ENCODE data around the gene SLC24A3. TPM values are rescaled to one million over a fixed set of nuclear protein-coding genes. Genes with fewer than 3 reads are reported as not detected.

Gene SLC24A3
- total RNA-seq, 3 donors from 2014 or later = 4.9 to 12.3 (median 5.9) TPM

- intact Hi-C loops (cut with DNase I; ENCODE audit: low total_unique reads) = no loop called here
- no peak for TF ChIP-seq POLR2AphosphoS5 (IDR thresholded peaks at IDR 0.05)
- TF ChIP-seq CTCF (IDR thresholded peaks at IDR 0.05) = no peak
- no peak for TF ChIP-seq POLR2A (IDR thresholded peaks at IDR 0.05)
- H3K36me3 ChIP-seq = no peaks in the 10 kb centered on the region
Observed at GRCh38 chr20:19506021-19506420, 293.6 kb downstream of the SLC24A3 start.

DNA sequence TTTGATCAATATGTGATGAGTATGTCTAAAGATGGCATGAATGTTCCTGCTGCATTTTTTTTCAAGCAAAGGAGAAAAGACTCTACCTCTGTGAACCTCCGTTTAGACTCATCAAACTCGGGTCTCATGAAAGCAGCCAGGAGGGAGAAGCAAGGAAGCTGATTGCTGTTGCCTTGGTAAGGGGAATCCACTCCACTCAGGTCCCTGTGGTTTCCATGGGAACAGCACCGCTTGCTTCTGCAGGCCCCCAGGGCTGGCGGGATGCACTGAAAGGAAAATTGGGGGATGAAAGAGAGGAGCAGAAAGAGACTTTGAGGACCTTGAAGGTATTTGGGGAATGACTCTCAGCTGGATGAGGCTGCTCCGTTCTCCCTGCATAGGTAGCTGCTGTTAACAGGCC lies 296.0 kb downstream of the SLC24A3 start:
- intact Hi-C loops (cut with DNase I; ENCODE audit: low total_unique reads) = no loop called here
- H3K4me1 ChIP-seq = no peaks in the 10 kb centered on the region
- H3K27me3 ChIP-seq = no peaks in the 10 kb centered on the region
- no peaks in the 10 kb centered on the region for H3K9me3 ChIP-seq
- H3K36me3 ChIP-seq = no peaks in the 10 kb centered on the region
- H3K4me3 ChIP-seq = no peak overlapping the region
- no peak for DNase-seq (ENCODE audit: low spot score in 2 of 2)
- no peak overlapping the region for H3K27ac ChIP-seq
- TF ChIP-seq POLR2A (IDR thresholded peaks at IDR 0.05) (no peak), POLR2AphosphoS5 (IDR thresholded peaks at IDR 0.05) (no peak), CTCF (IDR thresholded peaks at IDR 0.05) (no peak)

More at GRCh38 chr20:19506021-19506420, 293.6 kb downstream of the SLC24A3 start:
- DNase-seq (ENCODE audit: low spot score in 2 of 2) = no peak
- H3K4me1 ChIP-seq = no peaks in the 10 kb centered on the region
- no peak overlapping the region for H3K4me3 ChIP-seq
- no peaks in the 10 kb centered on the region for H3K27me3 ChIP-seq
- no peak overlapping the region for H3K27ac ChIP-seq
- no peaks in the 10 kb centered on the region for H3K9me3 ChIP-seq

- H3K36me3 ChIP-seq = no peaks in the 10 kb centered on the region
- TF ChIP-seq CTCF (IDR thresholded peaks at IDR 0.05) = no peak
- TF ChIP-seq POLR2AphosphoS5 (IDR thresholded peaks at IDR 0.05) = no peak
- no peak for TF ChIP-seq POLR2A (IDR thresholded peaks at IDR 0.05)
- H3K27me3 ChIP-seq = no peaks in the 10 kb centered on the region
- DNase-seq (ENCODE audit: low spot score in 2 of 2) = no peak
- no peak overlapping the region for H3K4me3 ChIP-seq
- H3K27ac ChIP-seq = no peak overlapping the region
- H3K9me3 ChIP-seq = no peaks in the 10 kb centered on the region
- no peaks in the 10 kb centered on the region for H3K4me1 ChIP-seq
- intact Hi-C loops (cut with DNase I; ENCODE audit: low total_unique reads) = no loop called here
Observed at GRCh38 chr20:19510611-19511010, 298.2 kb downstream of the SLC24A3 start.

DNA sequence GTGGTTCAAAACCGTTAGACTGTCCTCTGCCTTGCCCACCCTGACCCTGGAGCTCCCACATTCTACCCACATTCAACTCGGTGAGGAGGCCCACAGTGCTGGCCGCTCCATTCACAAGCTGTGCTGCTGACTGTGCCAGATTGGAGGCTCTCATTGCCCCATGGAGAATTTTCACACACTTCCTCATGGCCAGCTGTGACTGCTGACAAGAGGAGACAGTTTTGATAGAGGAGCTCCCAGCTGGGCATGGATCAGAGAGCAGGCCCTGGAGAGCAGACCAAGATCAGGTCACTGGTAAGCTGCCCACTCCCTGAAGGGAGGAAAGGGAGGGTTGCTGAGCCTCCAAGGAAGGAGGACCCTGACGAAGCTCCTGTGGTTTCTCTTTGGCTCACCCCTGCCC lies 299.5 kb downstream of the SLC24A3 start:
- TF ChIP-seq POLR2AphosphoS5 (IDR thresholded peaks at IDR 0.05) (no peak), POLR2A (IDR thresholded peaks at IDR 0.05) (no peak), CTCF (IDR thresholded peaks at IDR 0.05) (no peak)
- H3K4me3 ChIP-seq = no peak overlapping the region
- no peaks in the 10 kb centered on the region for H3K27me3 ChIP-seq
- intact Hi-C loops (cut with DNase I; ENCODE audit: low total_unique reads) = no loop called here
- H3K9me3 ChIP-seq = no peaks in the 10 kb centered on the region
- no peak overlapping the region for H3K27ac ChIP-seq
- no peaks in the 10 kb centered on the region for H3K36me3 ChIP-seq
- no peaks in the 10 kb centered on the region for H3K4me1 ChIP-seq
- DNase-seq (ENCODE audit: low spot score in 2 of 2) = no peak

DNA sequence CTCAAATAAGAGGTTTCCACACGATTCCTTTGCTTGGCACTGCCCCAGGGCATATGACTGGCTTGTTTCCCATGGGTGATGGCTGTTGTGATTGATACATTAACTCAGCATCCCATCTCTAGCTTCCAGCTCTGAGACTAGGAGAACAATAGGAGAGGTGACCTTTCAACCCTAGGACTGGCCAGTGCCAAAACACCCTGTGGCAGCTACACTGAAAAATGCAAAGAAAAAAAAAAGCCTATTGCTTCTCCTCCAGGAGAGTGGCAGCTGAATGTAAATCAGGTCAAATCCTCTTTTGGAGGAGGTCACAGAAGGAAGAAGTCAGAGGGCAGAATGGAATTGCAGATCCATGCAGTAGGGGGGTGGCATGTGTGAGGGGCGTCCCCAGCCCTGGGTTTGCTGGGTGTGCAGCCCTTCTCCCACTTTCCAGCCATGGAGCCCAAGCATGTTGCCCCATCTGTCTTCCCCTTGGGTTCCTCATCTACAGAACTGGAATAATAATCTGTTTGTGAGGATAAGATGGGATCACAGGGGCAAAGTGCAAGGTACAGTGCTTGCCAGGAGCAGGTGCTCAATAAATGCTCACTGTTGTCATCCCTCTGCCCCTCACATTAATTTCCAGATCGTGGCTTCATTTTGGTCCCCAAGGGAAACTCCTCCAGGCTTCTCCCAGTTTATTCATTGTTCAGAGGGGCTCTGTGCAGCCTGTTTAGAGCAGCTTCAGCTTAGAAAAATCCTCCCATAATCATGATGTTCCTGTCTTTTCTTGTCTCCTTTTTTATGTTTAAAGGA lies 300.6 kb downstream of the SLC24A3 start:
- no peaks in the 10 kb centered on the region for H3K9me3 ChIP-seq
- H3K27me3 ChIP-seq = no peaks in the 10 kb centered on the region
- H3K36me3 ChIP-seq = no peaks in the 10 kb centered on the region
- H3K27ac ChIP-seq = no peak overlapping the region
- H3K4me1 ChIP-seq = no peaks in the 10 kb centered on the region
- DNase-seq (ENCODE audit: low spot score in 2 of 2) = no peak
- intact Hi-C loops (cut with DNase I; ENCODE audit: low total_unique reads) = no loop called here
- H3K4me3 ChIP-seq = no peak overlapping the region
- TF ChIP-seq CTCF (IDR thresholded peaks at IDR 0.05) (no peak), POLR2A (IDR thresholded peaks at IDR 0.05) (no peak), POLR2AphosphoS5 (IDR thresholded peaks at IDR 0.05) (no peak)

Data from breast epithelium (tissue), 4 donors.